ENCODE measurements around the gene EFNA5.

EFNA5 gene

DNA sequence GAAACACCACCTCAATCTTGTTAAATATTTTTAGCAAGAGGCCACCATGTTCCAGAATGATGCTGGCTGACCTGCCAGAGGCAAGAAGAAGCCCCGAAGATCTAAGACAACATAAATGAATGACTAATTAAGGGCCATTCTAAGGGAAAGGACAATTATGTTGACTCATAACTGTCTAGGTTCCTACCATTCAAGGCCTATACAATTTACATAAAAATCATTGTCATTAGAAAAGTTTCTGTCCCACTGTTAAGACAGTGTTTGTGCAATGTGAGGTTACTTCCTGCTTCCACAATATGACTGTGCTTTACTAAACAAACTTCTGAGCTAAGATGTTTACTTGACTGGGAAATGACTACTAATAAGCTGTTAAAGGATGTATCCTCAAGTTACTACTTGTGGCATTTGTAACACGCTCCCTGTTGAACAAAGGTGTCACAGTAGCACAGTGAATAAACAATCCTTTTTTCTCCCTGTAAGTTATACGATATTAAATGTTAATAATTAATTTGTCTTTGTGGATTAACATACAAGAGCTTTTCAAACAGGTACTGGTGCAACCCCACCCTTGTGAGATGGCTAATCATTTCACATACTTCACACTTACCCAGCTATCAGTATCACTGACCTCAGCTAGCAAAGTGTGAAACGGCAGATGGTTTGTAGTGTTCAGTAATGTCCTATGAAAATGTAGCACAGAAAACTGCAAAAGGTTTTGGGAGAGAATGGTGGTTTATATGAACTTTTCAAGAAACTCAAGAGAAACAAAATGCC is 195.8 kb downstream of the EFNA5 start:
- no peak overlapping the region for H3K27ac ChIP-seq
- TF ChIP-seq, protein P1, sequence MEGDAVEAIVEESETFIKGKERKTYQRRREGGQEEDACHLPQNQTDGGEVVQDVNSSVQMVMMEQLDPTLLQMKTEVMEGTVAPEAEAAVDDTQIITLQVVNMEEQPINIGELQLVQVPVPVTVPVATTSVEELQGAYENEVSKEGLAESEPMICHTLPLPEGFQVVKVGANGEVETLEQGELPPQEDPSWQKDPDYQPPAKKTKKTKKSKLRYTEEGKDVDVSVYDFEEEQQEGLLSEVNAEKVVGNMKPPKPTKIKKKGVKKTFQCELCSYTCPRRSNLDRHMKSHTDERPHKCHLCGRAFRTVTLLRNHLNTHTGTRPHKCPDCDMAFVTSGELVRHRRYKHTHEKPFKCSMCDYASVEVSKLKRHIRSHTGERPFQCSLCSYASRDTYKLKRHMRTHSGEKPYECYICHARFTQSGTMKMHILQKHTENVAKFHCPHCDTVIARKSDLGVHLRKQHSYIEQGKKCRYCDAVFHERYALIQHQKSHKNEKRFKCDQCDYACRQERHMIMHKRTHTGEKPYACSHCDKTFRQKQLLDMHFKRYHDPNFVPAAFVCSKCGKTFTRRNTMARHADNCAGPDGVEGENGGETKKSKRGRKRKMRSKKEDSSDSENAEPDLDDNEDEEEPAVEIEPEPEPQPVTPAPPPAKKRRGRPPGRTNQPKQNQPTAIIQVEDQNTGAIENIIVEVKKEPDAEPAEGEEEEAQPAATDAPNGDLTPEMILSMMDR (IDR thresholded peaks at IDR 0.05), result no peak
- no peak for TF ChIP-seq ZFX (IDR thresholded peaks at IDR 0.05; ENCODE audit: borderline replicate concordance)

DNA sequence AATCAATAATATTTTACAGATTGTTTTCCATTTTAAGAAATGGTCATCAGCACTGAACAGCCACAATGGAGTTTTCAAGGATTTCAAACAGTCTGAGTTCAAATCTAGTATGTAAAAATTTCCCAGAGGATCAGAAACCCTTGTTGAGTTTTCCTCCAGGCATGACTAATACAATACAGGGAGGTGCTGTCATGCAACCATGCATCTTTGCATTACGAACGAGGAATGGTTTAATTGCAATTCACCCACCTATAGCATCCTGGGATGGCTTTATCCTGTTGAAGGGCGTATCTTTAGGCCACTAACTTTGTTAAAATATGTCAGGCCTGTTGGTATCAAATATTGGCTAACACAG is 196.4 kb downstream of the EFNA5 start:
- TF ChIP-seq ZFX (IDR thresholded peaks at IDR 0.05; ENCODE audit: borderline replicate concordance), result no peak
- TF ChIP-seq, protein P1 (IDR thresholded peaks at IDR 0.05), result no peak
- no peak overlapping the region for H3K27ac ChIP-seq

DNA sequence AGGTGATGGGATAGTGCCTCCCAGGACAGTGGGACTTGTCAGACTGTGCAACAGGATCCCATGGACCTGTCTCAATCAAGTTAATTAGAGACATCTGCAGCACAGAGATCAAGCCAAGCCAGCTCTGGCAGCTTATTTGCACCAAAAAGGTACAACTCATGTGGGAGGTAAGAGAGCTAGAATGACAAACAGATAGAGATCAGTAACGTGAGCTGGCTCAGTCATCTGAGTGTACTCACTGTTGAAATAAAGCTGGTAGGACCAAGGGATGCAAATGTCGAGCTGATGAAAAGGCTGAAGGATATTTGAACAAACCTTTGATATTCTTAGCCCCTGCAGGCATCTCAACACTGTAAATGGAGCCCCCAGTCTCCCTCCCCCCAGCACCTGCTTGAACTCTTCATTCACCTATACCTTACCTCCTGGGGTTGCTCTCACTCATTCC is 198.1 kb downstream of the EFNA5 start:
- H3K27ac ChIP-seq, result no peak overlapping the region

DNA sequence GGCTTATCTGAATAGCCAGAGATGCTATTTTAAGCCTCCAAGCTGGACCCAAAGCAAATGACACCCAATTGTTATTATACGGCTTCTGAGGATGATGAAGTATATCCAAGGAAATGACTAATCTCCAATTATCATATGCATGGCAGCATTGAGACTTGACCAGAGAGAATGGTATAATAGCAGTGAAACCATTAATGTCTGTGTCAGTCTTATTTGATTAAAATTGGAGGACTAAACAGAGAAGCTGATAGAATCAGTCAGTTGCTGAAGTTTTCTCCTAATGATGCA is 200.5 kb downstream of the EFNA5 start:
- no peak for TF ChIP-seq ZFX (IDR thresholded peaks at IDR 0.05; ENCODE audit: borderline replicate concordance)
- TF ChIP-seq, protein P1 (IDR thresholded peaks at IDR 0.05), result no peak
- no peak overlapping the region for H3K27ac ChIP-seq

More for the DNA sequence above, 198.1 kb downstream of the EFNA5 start:
- TF ChIP-seq, protein P1 (IDR thresholded peaks at IDR 0.05), result no peak
- TF ChIP-seq ZFX (IDR thresholded peaks at IDR 0.05; ENCODE audit: borderline replicate concordance), result no peak

GRCh38 chr5:107469485-107470294 is 201.0 kb downstream of the EFNA5 start:
- no peak overlapping the region for H3K27ac ChIP-seq
- TF ChIP-seq, protein P1 (IDR thresholded peaks at IDR 0.05), result no peak
- TF ChIP-seq ZFX (IDR thresholded peaks at IDR 0.05; ENCODE audit: borderline replicate concordance), result no peak

GRCh38 chr5:107469064-107469463 is 201.7 kb downstream of the EFNA5 start:
- H3K27ac ChIP-seq, result no peak overlapping the region
- TF ChIP-seq ZFX (IDR thresholded peaks at IDR 0.05; ENCODE audit: borderline replicate concordance), result no peak
- TF ChIP-seq, protein P1 (IDR thresholded peaks at IDR 0.05), result no peak

DNA sequence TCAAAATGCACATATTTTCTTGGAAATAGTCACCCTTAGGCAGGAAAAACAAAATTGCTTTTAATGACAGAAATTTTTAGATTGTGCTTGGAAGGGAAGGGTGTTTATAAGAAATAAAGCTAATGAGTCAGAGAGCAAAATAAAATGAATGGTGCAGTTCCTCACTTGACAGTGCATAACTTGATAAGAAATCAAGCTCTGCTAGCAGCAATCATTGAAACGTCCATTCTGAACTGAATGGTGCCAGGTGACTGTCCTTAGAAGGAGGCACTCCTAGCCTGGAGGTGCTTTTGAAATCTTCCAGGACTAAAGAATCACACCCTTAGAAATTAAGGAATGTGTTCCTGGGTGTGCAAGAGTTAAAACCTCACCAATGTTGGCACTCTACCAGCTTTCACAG is 202.5 kb downstream of the EFNA5 start:
- H3K27ac ChIP-seq, result no peak overlapping the region
- TF ChIP-seq, protein P1 (IDR thresholded peaks at IDR 0.05), result no peak
- no peak for TF ChIP-seq ZFX (IDR thresholded peaks at IDR 0.05; ENCODE audit: borderline replicate concordance)

Data from 22Rv1 (cell line).